LNCAP (cell line): ENCODE results near the gene MMP11.

Experiments
- TF ChIP-seq, protein P1 (sequence below): fragments of 450-650 bp; IDR thresholded peaks from 2 replicates; pipeline ENCODE4 v1.5.1; 2017; ENCODE audit warnings: mild to moderate bottlenecking

The MMP11 gene

DNA sequence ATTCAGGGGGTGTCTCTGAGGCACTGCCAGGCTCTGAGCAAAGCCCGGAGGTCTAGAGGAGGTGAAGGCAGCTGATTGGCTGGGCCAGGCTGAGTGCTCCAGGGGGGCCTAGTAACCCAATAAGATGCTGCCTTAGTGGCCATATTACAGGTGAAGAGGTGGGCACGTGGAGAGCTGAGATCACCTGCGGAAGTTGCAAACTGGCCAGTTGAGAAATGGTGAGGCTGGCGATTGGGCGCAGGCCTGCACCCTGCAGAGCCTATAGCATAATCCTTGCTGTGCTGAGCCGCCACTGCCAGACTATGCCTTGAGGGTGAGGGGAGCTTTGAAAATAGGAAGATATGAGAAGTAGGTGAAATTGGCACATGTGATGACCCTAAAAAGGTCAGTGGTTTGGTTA, 44.5 kb downstream of the MMP11 start:
- TF ChIP-seq, protein P1, sequence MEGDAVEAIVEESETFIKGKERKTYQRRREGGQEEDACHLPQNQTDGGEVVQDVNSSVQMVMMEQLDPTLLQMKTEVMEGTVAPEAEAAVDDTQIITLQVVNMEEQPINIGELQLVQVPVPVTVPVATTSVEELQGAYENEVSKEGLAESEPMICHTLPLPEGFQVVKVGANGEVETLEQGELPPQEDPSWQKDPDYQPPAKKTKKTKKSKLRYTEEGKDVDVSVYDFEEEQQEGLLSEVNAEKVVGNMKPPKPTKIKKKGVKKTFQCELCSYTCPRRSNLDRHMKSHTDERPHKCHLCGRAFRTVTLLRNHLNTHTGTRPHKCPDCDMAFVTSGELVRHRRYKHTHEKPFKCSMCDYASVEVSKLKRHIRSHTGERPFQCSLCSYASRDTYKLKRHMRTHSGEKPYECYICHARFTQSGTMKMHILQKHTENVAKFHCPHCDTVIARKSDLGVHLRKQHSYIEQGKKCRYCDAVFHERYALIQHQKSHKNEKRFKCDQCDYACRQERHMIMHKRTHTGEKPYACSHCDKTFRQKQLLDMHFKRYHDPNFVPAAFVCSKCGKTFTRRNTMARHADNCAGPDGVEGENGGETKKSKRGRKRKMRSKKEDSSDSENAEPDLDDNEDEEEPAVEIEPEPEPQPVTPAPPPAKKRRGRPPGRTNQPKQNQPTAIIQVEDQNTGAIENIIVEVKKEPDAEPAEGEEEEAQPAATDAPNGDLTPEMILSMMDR: no peak

DNA sequence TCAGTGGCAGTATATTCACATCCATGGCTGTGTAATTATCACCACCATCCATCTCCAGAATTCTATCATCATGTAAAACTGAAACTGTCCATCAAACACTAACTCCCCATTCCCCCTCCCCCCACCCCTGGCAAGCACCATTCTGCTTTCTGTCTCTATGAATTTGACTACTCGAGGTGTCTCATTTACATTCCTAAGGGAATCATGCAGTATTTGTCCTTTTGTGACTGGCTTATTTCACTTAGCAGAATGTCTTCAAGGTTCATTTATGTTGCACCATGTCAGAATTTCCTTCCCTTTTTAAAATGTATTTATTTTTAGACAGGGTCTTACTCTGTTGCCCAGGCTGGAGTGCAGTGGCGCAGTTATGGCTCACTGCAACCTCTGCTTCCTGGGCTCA, 45.9 kb downstream of the MMP11 start:
- TF ChIP-seq, protein P1: no peak

DNA sequence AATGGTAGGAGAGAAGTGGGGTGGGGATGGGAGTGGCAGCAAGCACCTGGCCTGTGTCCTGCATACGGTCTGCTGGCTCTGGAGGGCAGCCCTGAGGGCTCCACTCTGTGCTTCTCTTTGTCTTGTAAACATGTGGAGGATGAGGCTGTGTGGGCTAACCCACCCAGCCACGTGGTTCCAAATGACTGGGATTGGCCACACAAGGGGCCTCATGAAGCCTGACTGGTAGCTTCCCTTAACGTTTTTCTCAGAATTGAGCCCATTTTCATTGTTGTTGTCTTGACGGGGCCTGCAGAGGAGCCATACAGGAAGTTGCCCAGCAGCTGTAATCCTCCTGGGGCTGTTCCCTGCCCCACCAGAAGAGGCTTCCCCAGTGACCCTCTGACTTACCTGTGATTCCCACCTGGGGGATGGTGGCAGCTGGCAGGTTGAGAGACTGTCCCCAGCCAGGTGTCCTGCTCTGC, 48.1 kb downstream of the MMP11 start:
- TF ChIP-seq, protein P1: no peak

DNA sequence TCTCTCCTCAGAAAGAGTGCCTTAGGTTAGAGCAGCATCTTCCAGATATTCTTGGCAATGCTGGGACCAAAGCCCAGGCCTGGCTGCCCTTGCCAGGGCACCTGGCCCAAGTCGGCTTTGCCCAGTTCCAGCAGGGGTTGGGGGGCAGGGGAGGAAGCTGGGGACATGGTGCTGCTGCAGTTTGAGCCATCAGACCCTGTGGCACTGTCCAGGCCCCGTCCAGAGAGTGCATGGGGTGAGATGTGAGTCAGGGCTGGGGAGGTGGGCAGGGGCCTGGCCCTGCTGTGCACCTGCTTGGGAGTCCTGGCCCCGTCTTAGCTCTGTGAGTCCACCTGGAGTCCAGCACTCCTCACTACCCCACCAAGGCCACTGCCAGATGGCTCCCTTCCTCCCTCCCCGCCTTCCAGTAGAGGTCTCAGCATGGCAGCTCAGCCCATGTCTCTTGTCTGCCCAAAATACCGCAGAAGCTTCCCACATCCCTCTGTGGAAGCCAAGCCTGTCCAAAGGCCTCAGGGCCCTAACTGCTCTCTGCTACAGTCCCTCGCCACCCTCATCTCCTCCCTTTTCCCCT, 49.5 kb downstream of the MMP11 start:
- TF ChIP-seq, protein P1: no peak

GRCh38 chr22:23823331-23823791, 50.7 kb downstream of the MMP11 start:
- TF ChIP-seq, protein P1: no peak

- TF ChIP-seq, protein P1: no peak
These were observed 52.0 kb downstream of the MMP11 start for GRCh38 chr22:23824476-23825245.

DNA sequence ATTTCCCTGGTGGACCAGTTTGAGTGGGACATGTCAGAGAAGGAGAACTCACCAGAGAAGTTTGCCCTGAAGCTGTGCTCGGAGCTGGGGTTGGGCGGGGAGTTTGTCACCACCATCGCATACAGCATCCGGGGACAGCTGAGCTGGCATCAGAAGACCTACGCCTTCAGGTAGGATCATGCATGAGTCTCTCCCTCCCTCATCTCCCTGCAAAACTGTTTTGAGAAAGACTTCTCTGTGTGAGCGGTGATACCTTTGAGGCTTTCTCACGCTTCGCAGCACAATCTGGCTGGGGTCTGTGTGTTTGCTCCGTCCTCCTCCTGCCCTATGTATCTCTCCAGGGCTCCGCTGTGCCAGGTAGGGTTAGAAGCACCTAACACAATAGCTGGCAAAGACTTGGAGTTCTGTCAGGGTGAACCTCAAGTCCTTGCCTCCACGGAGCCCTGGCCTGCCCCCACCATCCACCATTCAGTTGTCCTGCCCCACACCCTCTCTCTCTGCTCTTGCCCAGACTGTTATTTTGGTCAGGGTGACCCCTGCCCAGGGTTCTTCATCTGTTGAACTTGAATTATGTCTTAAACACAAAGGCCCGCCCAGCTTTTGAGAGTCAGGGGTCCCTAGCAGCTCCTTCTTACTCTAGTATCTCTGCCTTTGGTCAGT, 52.7 kb downstream of the MMP11 start:
- TF ChIP-seq, protein P1: no peak
